A673 (cell line): Measurements from ENCODE around the gene CGNL1.

Experiments used
- EZH2 ChIP-seq: fragments of 200-600 bp; sonication (generic); IDR thresholded peaks from 2 replicates; pipeline ENCODE4 v1.6.1; 2017; ENCODE audit warnings: borderline replicate concordance, low read depth, mild to moderate bottlenecking, mixed read lengths, antibody characterized with exemption, low read length; ENCODE audit not compliant: poor library complexity, severe bottlenecking
- TF ChIP-seq, protein P1 (sequence below): fragments of 300-800, 200-600 bp; sonication (generic); conservative IDR thresholded peaks from 2 replicates; pipeline ENCODE4 v1.5.1; 2017; ENCODE audit warnings: low read depth, mild to moderate bottlenecking, antibody characterized with exemption, low read length, moderate library complexity, mixed read lengths

DNA sequence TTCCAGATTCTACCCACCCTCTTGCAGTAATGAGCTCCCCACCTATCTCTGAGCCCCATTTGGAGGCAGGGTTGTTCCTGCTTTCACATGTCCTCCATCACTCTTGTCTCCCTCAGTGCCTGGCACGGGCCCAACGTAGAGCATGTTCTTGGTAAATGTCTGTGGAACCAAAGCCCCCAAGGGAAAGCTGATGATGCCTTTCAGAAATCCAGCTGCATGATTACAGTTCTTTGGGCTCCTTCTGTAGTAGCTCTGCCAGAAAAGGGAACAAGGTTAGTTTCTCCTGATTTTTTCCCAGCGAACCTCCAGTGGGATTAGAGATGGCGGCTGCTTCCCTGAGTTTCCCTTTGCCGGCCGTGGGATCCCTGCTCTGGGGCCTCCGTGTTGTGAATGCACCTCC lies 39.3 kb downstream of the CGNL1 start:
- TF ChIP-seq, protein P1, sequence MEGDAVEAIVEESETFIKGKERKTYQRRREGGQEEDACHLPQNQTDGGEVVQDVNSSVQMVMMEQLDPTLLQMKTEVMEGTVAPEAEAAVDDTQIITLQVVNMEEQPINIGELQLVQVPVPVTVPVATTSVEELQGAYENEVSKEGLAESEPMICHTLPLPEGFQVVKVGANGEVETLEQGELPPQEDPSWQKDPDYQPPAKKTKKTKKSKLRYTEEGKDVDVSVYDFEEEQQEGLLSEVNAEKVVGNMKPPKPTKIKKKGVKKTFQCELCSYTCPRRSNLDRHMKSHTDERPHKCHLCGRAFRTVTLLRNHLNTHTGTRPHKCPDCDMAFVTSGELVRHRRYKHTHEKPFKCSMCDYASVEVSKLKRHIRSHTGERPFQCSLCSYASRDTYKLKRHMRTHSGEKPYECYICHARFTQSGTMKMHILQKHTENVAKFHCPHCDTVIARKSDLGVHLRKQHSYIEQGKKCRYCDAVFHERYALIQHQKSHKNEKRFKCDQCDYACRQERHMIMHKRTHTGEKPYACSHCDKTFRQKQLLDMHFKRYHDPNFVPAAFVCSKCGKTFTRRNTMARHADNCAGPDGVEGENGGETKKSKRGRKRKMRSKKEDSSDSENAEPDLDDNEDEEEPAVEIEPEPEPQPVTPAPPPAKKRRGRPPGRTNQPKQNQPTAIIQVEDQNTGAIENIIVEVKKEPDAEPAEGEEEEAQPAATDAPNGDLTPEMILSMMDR, result no peak
- no peak for TF ChIP-seq EZH2
